Testis (tissue), 3 donors: ENCODE results near the gene AHDC1. TPM values are rescaled to one million over a fixed set of nuclear protein-coding genes. Genes with fewer than 3 reads are reported as not detected.
A peak's percentile ranks its signal among the peaks of the same experiment; 100 is the strongest.

Experiments
- DNase-seq: peaks from one replicate; pipeline ENCODE4 v3.0.0-alpha.2; 2019
- H3K27ac ChIP-seq, 2 donors: fragments of 200-600 bp; sonication (generic); one replicate each; pipeline ENCODE4 v1.5.1; 2019
- H3K27me3 ChIP-seq: fragments of 200-600 bp; sonication (generic); one replicate; pipeline ENCODE4 v1.5.1; 2019
- H3K36me3 ChIP-seq: fragments of 200-600 bp; sonication (generic); one replicate; pipeline ENCODE4 v1.5.1; 2017; ENCODE audit warnings: low read depth; ENCODE audit errors: missing control alignments
- H3K4me1 ChIP-seq: fragments of 200-600 bp; sonication (generic); one replicate; pipeline ENCODE4 v1.5.1; 2019
- H3K4me3 ChIP-seq, 2 donors: fragments of 200-600 bp; sonication (generic); one replicate each; pipeline ENCODE4 v1.5.1; 2017 to 2019
- H3K9me3 ChIP-seq: fragments of 200-600 bp; sonication (generic); one replicate; pipeline ENCODE4 v1.5.1; 2017
- CTCF ChIP-seq, 3 experiments: fragments of 450-650 bp in 2 of 3; fragments of 200-600 bp in 1 of 3; sonication (generic) in 1 of 3; IDR thresholded peaks; one replicate each; pipeline ENCODE4 v1.5.1; 2016 to 2019; ENCODE audit warnings: antibody characterized with exemption in 3 of 3, mild to moderate bottlenecking in 2 of 3, moderate library complexity in 1 of 3
- POLR2A ChIP-seq: fragments of 450-650 bp; IDR thresholded peaks from one replicate; pipeline ENCODE4 v1.6.1; 2017; ENCODE audit warnings: antibody characterized with exemption, mild to moderate bottlenecking, moderate library complexity
- WGBS, 2 donors: methylation state at CpG; one replicate each; pipeline ENCODE4 v1.1.5; 2018; 5-methylcytosine and 5-hydroxymethylcytosine counted together
- intact Hi-C: fragments of 100-400 bp; cut with DNase I; formaldehyde crosslinking; loops from one replicate; pipeline ENCODE4 v1.15.1; 2023; ENCODE audit warnings: low total_unique reads
- polyA plus RNA-seq: library from polyadenylated mRNA; stranded (reverse); fragments of 350-450 nt; fragmentation: Illumina TruSeq; extraction: RNeasy Lipid Tissue Mini Kit (QIAGEN cat#74804); gene quantifications from one replicate; pipeline ENCODE4 v1.2.3, GENCODE V29; 2014; ENCODE audit warnings: low read depth, low replicate concordance; ENCODE audit not compliant: insufficient read depth
- total RNA-seq, 2 donors: library from RNA; depleted of rRNA; stranded (reverse); fragments of >200 nt; gene quantifications; one replicate each; pipeline ENCODE4 v1.2.3, GENCODE V29; 2016

Gene AHDC1
- total and polyA plus RNA-seq, 3 donors from 2014 or later: 32.5 to 86.8 (median 73.7) TPM

- peak overlapping the region in 1 of 2 donors; percentile 59 for H3K4me3 ChIP-seq
- no peak for TF ChIP-seq CTCF (IDR thresholded peaks at IDR 0.05)
- TF ChIP-seq POLR2A: no peak
- intact Hi-C loops: no loop called here
These were observed 77.2 kb downstream of the AHDC1 start for GRCh38 chr1:27526569-27527222.

GRCh38 chr1:27525296-27526272 is 78.4 kb downstream of the AHDC1 start:
- Histone ChIP-seq H3K27me3 (no peaks in the 10 kb centered on the region), H3K9me3 (no peaks in the 10 kb centered on the region), H3K36me3 (no peaks in the 10 kb centered on the region), H3K4me3 (no peak overlapping the region), H3K27ac (peak overlapping the region; percentile 91 to 92), H3K4me1 (peaks cover 87% of the 10 kb centered on the region)
- TF ChIP-seq CTCF (IDR thresholded peaks at IDR 0.05) (no peak), POLR2A (no peak)
- DNase-seq: peak; percentile 75
- WGBS, 2 donors: 31 to 50% methylated on average over 8 to 13 of the region's 16 CpGs
- intact Hi-C loops: no loop called here

More at GRCh38 chr1:27526569-27527222, 77.2 kb downstream of the AHDC1 start:
- no peaks in the 10 kb centered on the region for H3K9me3 ChIP-seq
- H3K27me3 ChIP-seq: no peaks in the 10 kb centered on the region
- no peaks in the 10 kb centered on the region for H3K36me3 ChIP-seq
- peaks cover 76% of the 10 kb centered on the region for H3K4me1 ChIP-seq
- 25 to 30% methylated on average over 10 of the region's 10 CpGs for WGBS, 2 donors
- H3K27ac ChIP-seq: peak overlapping the region; percentile 91 to 92
- DNase-seq: no peak

GRCh38 chr1:27523337-27524020 is 80.5 kb downstream of the AHDC1 start:
- Histone ChIP-seq H3K36me3 (no peaks in the 10 kb centered on the region), H3K27me3 (no peaks in the 10 kb centered on the region), H3K27ac (peak overlapping the region; percentile 58 to 67), H3K4me3 (no peak overlapping the region), H3K9me3 (no peaks in the 10 kb centered on the region), H3K4me1 (peaks cover 86% of the 10 kb centered on the region)
- 33 to 68% methylated on average over 8 of the region's 8 CpGs for WGBS, 2 donors
- intact Hi-C loops: no loop called here
- no peak for DNase-seq
- TF ChIP-seq POLR2A: no peak

- H3K27me3 ChIP-seq: no peaks in the 10 kb centered on the region
- TF ChIP-seq POLR2A: no peak
- TF ChIP-seq CTCF (IDR thresholded peaks at IDR 0.05): no peak
- no peak overlapping the region for H3K4me3 ChIP-seq
- peaks cover 85% of the 10 kb centered on the region for H3K4me1 ChIP-seq
- no peaks in the 10 kb centered on the region for H3K9me3 ChIP-seq
- WGBS, 2 donors: 52 to 54% methylated on average over 28 to 31 of the region's 31 CpGs
- peak; percentile 53 for DNase-seq
- no peaks in the 10 kb centered on the region for H3K36me3 ChIP-seq
- H3K27ac ChIP-seq: peak overlapping the region; percentile 58 to 67
- intact Hi-C loops: no loop called here
These were observed 81.3 kb downstream of the AHDC1 start for GRCh38 chr1:27522432-27523336.
